Muscle of back (tissue), 11 donors: Measurements from ENCODE around the gene LRP1B. TPM values are rescaled to one million over a fixed set of nuclear protein-coding genes. Genes with fewer than 3 reads are reported as not detected.

Experiments used
- DNase-seq, 3 donors: peaks; one replicate each; pipeline versions ENCODE4 v3.0.0 to v3.0.0-alpha.2; 2013
- polyA plus RNA-seq, 10 donors: library from polyadenylated mRNA; unstranded; fragments of 120-200 nt; gene quantifications; one replicate each; pipeline ENCODE4 v1.2.1, GENCODE V29; 2013; ENCODE audit not compliant: insufficient read length in 10 of 10

The LRP1B gene
- polyA plus RNA-seq, 10 donors = 0.94 to 2.8 (median 1.9) TPM

GRCh38 chr2:140273408-140273807 lies 1857.4 kb downstream of the LRP1B start:
- DNase-seq = no peak

GRCh38 chr2:140270224-140270623 lies 1860.6 kb downstream of the LRP1B start:
- peak in 1 of 3 donors; percentile 16 for DNase-seq

GRCh38 chr2:140269000-140269399 lies 1861.8 kb downstream of the LRP1B start:
- no peak for DNase-seq

- DNase-seq = no peak
These were observed 1867.9 kb downstream of the LRP1B start for GRCh38 chr2:140262908-140263307.

DNA sequence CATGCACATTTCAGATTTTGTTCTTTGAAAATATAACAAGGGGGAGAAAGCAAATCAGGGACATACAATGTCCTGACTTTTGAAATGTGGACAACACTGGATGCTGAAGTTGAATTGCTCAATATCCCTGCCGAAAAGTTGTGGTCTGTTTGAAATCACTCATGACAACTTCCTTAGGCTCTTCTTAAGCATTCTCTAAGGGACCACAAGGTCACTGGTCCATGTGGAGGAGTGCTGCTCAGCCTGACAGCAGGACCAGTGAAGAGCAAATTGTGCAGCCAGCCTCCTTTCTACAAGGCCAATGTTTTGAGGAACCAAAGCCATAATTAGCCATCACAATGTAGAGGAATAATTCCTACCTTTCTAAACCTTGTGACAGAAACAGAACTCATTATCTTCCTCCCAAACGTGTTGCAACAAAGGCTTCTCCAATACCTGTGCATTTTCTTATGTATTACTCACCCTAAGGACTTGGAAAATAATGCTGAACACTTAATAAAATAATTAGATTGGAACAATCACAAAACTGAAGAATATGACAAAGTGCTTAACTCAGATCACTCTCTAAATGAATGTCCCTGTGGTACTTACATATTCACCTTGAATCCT lies 1873.0 kb downstream of the LRP1B start:
- no peak for DNase-seq

- no peak for DNase-seq
These were observed 1874.7 kb downstream of the LRP1B start for GRCh38 chr2:140256080-140256479.

DNA sequence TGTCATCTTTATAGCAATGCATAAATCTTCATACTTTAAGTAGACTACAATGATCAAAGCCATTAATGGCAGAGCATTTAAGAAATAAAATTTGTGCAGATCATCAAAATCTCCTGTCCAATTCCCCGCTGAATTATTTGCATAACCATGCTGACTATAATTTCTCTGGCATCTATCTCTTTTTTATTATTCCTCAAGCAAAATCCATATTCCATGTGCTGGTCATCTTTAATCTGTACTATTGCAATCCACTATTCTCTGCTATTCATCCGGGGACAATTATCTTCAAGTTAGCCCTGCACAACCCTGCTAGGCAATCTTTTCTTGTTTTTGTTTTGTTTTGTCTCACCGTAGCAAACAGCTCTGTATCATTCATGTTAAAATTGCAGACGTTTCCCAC lies 1881.0 kb downstream of the LRP1B start:
- DNase-seq = peak in 2 of 3 donors; percentile 22 to 67

DNA sequence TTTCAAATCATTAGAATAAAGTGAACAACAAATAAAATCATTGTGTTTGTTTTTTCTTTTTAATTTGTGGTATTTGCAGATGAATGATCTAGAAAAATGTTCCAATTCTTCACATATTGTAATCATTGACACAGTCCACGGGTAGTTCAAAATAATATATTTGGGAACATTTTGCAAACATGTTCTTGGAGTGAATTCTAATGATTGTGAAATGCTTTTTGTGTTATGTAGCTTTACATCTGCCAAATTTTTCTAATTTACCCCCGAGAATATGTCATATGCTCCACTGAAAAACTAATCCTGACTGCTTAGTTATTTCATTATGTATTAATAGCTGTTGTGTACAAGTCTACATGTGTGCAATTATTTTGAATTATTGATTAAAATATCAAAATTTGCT lies 1882.2 kb downstream of the LRP1B start:
- DNase-seq = peak; percentile 64 to 83 (median 64)

GRCh38 chr2:140247451-140248195 lies 1883.2 kb downstream of the LRP1B start:
- peak in 2 of 3 donors; percentile 24 to 66 for DNase-seq

- DNase-seq = peak in 1 of 3 donors; percentile 16
These were observed 1883.9 kb downstream of the LRP1B start for GRCh38 chr2:140246957-140247356.

GRCh38 chr2:140246058-140246457 lies 1884.8 kb downstream of the LRP1B start:
- no peak for DNase-seq

GRCh38 chr2:140242889-140243288 lies 1887.9 kb downstream of the LRP1B start:
- no peak for DNase-seq

DNA sequence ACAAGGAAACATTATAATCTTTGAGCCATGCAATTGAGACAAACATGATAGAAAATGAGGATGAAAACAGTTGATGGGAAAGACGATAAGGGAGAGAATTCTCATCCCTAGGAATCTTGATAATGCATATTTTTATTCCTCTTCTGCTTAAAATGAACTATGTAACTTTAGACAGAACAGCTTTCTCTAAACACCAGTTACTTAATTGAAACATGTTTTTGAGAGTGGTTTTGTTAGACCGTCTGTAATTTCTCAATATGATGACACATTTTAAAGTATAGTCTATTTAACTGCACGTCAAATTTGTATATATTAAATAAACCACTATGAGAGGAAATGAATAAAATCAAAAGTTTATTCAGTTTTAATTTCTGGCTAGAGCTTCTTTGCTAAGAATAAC lies 1896.7 kb downstream of the LRP1B start:
- DNase-seq = no peak

- DNase-seq = no peak
These were observed 1919.9 kb downstream of the LRP1B start for GRCh38 chr2:140210963-140211362.

- DNase-seq = no peak
These were observed 1925.7 kb downstream of the LRP1B start for GRCh38 chr2:140205093-140205492.

- DNase-seq = no peak
These were observed 1927.5 kb downstream of the LRP1B start for GRCh38 chr2:140203347-140203746.

DNA sequence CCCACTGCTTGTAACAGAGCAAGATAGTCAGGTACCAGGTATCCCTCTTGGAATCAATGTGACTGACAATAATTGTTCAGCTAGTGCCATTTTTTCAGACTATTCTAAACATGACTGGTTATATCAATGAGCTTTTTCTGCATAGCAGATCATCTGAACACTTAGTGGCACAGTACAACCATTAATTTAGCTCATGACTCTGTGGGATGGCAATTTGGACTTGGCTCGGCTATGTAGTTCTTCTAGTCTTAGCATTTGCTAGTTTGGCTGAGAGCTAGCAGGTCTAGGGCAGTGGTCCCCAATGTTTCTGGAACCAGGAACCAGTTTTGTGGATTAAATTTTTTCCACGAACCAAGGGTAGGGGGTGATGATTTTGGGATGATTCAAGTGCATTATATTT lies 1929.2 kb downstream of the LRP1B start:
- DNase-seq = no peak

- DNase-seq = no peak
These were observed 1930.1 kb downstream of the LRP1B start for GRCh38 chr2:140200764-140201163.

DNA sequence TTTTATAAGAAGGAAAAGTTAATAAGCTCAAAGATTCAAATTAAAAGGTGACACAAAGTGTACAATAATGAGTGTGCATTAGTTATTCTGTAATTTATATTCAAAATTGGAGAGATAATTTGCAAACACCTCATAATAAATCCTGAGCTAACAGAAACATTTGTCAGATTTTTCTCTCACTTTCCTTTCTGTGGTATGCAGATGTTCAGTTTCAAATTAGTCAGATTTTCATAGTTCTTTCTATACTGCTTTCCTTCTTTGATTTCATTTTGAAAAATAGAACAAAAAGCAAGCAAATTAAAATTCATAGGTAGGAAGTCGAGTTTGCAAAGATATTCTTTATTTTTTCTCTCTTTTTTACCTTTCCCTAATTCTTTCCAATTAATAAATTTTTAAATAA lies 1930.5 kb downstream of the LRP1B start:
- no peak for DNase-seq

DNA sequence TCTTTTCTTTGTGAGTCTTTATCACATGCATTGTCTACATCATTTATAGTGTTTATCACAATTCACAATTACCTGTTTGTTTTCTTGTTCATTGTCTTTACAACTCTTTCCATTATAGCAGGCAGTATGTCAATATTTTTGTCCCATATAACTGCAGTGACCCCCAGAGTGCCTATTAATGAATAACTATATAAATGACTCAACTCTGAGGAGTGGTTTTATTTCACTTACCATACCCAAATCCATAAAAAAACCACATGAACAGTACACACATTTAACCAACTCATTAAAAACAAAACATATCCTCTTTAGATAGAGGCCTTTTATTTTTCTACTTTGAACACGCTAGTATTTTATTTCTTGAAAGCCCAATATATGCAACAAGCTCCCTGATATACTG lies 1931.5 kb downstream of the LRP1B start:
- no peak for DNase-seq

DNA sequence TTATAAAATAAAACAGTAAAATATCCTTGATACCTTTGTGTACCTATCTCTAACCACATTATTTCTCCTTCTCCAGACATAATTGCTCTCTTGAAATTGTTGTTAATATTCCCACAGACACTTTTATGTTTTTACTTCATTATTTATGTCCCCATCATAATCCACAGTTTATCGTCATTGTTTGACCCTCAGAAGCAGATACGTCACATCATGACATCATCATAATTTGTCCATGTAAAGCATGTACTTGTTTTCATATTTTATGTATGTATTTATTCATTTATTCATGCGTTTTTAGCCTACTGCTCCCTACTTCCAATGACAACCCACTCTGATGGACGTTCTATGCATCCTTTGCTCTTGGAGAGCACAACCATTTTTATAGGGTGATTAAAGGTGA lies 1943.7 kb downstream of the LRP1B start:
- no peak for DNase-seq

DNA sequence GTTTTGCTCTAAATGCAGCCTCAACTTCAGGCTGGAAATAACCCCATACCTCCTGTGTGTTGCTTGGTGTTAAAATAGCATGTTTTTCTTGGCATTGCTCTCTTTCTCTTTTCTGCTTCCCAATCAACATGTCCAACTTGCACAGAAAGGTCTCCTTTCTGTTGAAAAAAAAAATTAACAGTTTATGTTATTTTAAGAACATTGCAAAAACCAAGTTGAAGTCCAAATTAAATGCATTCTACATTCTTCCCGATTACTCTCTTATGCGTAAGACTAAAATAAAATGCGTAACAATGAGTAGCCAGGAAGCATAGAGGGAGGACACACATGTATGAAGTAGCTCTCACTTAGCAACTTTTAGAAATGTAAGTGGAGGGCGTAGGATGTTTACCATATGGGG lies 1944.5 kb downstream of the LRP1B start:
- DNase-seq = no peak

DNA sequence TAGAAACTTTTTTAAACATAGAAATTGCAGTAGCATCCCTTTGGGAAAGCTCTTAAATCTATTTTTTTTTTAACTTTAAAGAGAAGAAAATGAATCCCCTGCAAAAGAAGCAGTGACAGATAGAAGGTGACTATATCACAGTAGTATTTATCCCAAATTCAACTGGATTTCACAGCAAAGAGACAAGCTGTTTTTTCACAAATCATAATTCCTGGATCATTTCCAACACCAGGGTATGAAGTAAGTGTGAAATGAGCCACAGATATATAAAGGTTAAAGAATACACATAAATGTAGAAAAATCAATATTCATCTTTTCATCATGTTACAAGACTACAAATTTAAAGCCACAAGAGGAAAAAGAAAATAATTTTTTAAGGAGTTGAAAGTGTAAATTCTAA lies 1945.7 kb downstream of the LRP1B start:
- DNase-seq = no peak
